ENCODE measurements around the gene FUBP1. TPM values are rescaled to one million over a fixed set of nuclear protein-coding genes. Genes with fewer than 3 reads are reported as not detected.
A peak's percentile ranks its signal among the peaks of the same experiment; 100 is the strongest.

The FUBP1 gene
- polyA plus RNA-seq, 3 donors: 16.5 to 47.3 (median 16.5) TPM

DNA sequence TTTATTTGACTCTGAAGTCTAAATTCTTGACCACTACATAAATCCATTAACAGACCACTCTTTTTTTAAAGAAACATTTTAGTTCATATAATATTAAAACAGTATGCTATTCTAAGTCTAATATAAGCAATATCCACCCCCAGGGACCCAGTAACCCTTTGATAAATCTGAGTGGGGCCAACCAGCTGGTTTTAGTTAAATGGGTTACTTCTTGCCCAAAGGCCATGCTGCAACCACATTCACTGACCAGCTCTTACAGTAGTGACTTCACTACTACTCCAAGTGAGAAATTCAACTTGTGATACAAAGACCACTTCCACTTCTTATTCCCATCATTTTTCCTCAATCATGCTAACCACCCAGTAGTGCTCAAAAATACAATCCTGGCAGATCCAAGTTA, 20.5 kb downstream of the FUBP1 start:
- Histone ChIP-seq H3K79me2 (ENCODE audit: insufficient read depth, low read length) (peaks cover 41% of the 10 kb centered on the region), H2AFZ (ENCODE audit: insufficient read depth, low read depth, low read length, poor library complexity, severe bottlenecking) (no peak overlapping the region), H3K4me2 (replicated peaks; ENCODE audit: extremely low read depth, low read length, poor library complexity, severe bottlenecking) (no peak overlapping the region), H4K20me1 (ENCODE audit: insufficient read depth, low read length) (peaks cover 87% of the 10 kb centered on the region), H3K27me3 (ENCODE audit: control insufficient read depth in 2 of 2, insufficient read depth in 2 of 2, low read length in 2 of 2) (no peaks in the 10 kb centered on the region), H3K27ac (ENCODE audit: low read depth in 1 of 2, low read length in 2 of 2) (no peak overlapping the region), H3K4me1 (ENCODE audit: control insufficient read depth in 1 of 2, insufficient read depth in 2 of 2, low read length in 2 of 2) (no peaks in the 10 kb centered on the region), H3K9ac (ENCODE audit: insufficient read depth, low read length, poor library complexity, severe bottlenecking) (no peak overlapping the region), H3K9me3 (replicated peaks in 1 of 2; ENCODE audit: control insufficient read depth in 1 of 2, insufficient read depth in 1 of 2, low read length in 2 of 2) (no peaks in the 10 kb centered on the region), H3K4me3 (replicated peaks in 1 of 3; ENCODE audit: low read depth in 2 of 3, low read length in 3 of 3) (no peak overlapping the region), H3K36me3 (replicated peaks in 1 of 2; ENCODE audit: control insufficient read depth in 1 of 2, insufficient read depth in 2 of 2, low read length in 2 of 2) (peaks cover 100% of the 10 kb centered on the region in 2 donors)
- no peaks in the 10 kb centered on the region for H3K4me1 Mint-ChIP-seq
- H3K27me3 Mint-ChIP-seq (ENCODE audit: low read depth in 3 of 3): no peaks in the 10 kb centered on the region
- H3K27ac Mint-ChIP-seq: peak overlapping the region in 1 of 7 donors; percentile 7
- H3K36me3 Mint-ChIP-seq: peaks cover 77 to 88% of the 10 kb centered on the region in 2 donors
- no peak for DNase-seq
- H3K9me3 Mint-ChIP-seq: no peaks in the 10 kb centered on the region
- H3K4me3 Mint-ChIP-seq: no peak overlapping the region
- TF ChIP-seq, protein P1, sequence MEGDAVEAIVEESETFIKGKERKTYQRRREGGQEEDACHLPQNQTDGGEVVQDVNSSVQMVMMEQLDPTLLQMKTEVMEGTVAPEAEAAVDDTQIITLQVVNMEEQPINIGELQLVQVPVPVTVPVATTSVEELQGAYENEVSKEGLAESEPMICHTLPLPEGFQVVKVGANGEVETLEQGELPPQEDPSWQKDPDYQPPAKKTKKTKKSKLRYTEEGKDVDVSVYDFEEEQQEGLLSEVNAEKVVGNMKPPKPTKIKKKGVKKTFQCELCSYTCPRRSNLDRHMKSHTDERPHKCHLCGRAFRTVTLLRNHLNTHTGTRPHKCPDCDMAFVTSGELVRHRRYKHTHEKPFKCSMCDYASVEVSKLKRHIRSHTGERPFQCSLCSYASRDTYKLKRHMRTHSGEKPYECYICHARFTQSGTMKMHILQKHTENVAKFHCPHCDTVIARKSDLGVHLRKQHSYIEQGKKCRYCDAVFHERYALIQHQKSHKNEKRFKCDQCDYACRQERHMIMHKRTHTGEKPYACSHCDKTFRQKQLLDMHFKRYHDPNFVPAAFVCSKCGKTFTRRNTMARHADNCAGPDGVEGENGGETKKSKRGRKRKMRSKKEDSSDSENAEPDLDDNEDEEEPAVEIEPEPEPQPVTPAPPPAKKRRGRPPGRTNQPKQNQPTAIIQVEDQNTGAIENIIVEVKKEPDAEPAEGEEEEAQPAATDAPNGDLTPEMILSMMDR (IDR thresholded peaks at IDR 0.05): no peak
- intact Hi-C loops (cut with micrococcal nuclease): no loop called here

DNA sequence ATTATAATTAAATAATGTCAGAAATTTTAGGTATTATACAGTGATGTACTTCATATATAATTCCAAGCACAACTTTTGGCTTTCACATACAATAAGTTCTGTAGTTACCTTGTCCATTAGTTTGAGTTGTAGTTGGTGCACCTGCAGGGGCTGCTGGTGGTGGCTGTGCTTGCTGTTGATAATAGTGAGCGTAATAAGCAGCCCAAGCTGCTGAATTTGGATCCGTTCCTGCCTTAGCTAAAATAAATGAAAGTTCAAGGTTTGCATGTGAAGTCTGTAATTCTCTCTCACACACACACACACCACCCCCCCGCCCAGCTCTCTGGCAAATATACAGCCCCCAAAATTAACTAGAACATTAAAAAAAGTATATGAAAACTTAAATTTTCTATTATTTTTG, 22.4 kb downstream of the FUBP1 start:
- no peak overlapping the region for H3K4me3 ChIP-seq (replicated peaks in 1 of 3; ENCODE audit: low read depth in 2 of 3, low read length in 3 of 3)
- no peak overlapping the region for H3K27ac ChIP-seq (ENCODE audit: low read depth in 1 of 2, low read length in 2 of 2)
- no peak for DNase-seq
- H3K4me3 Mint-ChIP-seq: no peak overlapping the region
- peak overlapping the region in 1 of 7 donors; percentile 36 for H3K27ac Mint-ChIP-seq
- no CpG with 5 or more reads among the region's 3 CpGs for WGBS (ENCODE audit: insufficient coverage)
- H3K27me3 ChIP-seq (ENCODE audit: control insufficient read depth in 2 of 2, insufficient read depth in 2 of 2, low read length in 2 of 2): no peaks in the 10 kb centered on the region
- H3K27me3 Mint-ChIP-seq (ENCODE audit: low read depth in 3 of 3): no peaks in the 10 kb centered on the region
- H3K36me3 ChIP-seq (replicated peaks in 1 of 2; ENCODE audit: control insufficient read depth in 1 of 2, insufficient read depth in 2 of 2, low read length in 2 of 2): peaks cover 98 to 99% of the 10 kb centered on the region in 2 donors
- peaks cover 74 to 86% of the 10 kb centered on the region in 2 donors for H3K36me3 Mint-ChIP-seq
- no peaks in the 10 kb centered on the region for H3K9me3 Mint-ChIP-seq
- H4K20me1 ChIP-seq (ENCODE audit: insufficient read depth, low read length): peaks cover 87% of the 10 kb centered on the region
- H3K79me2 ChIP-seq (ENCODE audit: insufficient read depth, low read length): peaks cover 50% of the 10 kb centered on the region
- H3K9me3 ChIP-seq (replicated peaks in 1 of 2; ENCODE audit: control insufficient read depth in 1 of 2, insufficient read depth in 1 of 2, low read length in 2 of 2): no peaks in the 10 kb centered on the region
- no peak overlapping the region for H3K4me2 ChIP-seq (replicated peaks; ENCODE audit: extremely low read depth, low read length, poor library complexity, severe bottlenecking)
- TF ChIP-seq, protein P1 (IDR thresholded peaks at IDR 0.05): no peak
- H3K9ac ChIP-seq (ENCODE audit: insufficient read depth, low read length, poor library complexity, severe bottlenecking): no peak overlapping the region
- peaks cover 4% of the 10 kb centered on the region for H3K4me1 Mint-ChIP-seq
- peaks cover 0 to 6% of the 10 kb centered on the region in 2 donors for H3K4me1 ChIP-seq (ENCODE audit: control insufficient read depth in 1 of 2, insufficient read depth in 2 of 2, low read length in 2 of 2)
- intact Hi-C loops (cut with micrococcal nuclease): no loop called here
- no peak overlapping the region for H2AFZ ChIP-seq (ENCODE audit: insufficient read depth, low read depth, low read length, poor library complexity, severe bottlenecking)
